ENCODE data around the gene HOXC10. TPM values are rescaled to one million over a fixed set of nuclear protein-coding genes. Genes with fewer than 3 reads are reported as not detected.

Gene HOXC10
- total and polyA plus RNA-seq, 5 donors: not detected

GRCh38 chr12:54024127-54024526 is 39.2 kb downstream of the HOXC10 start:
- Histone ChIP-seq H3K4me3 (ENCODE audit: low read length) (no peak overlapping the region), H3K27me3 (ENCODE audit: control insufficient read depth, insufficient read depth) (no peaks in the 10 kb centered on the region), H3K9me3 (ENCODE audit: control insufficient read depth, low read length) (no peaks in the 10 kb centered on the region), H3K4me1 (ENCODE audit: control insufficient read depth, insufficient read depth, low read length) (peaks cover 1% of the 10 kb centered on the region), H3K27ac (ENCODE audit: low read length) (no peak overlapping the region)
- WGBS: 31% methylated on average over 17 of the region's 17 CpGs
- ATAC-seq: no peak
- intact Hi-C loops (cut with DNase I): no loop called here
- DNase-seq: no peak

- Histone ChIP-seq H3K4me1 (ENCODE audit: control insufficient read depth, insufficient read depth, low read length) (peaks cover 1% of the 10 kb centered on the region), H3K9me3 (ENCODE audit: control insufficient read depth, low read length) (no peaks in the 10 kb centered on the region), H3K4me3 (ENCODE audit: low read length) (no peak overlapping the region), H3K27ac (ENCODE audit: low read length) (no peak overlapping the region), H3K27me3 (ENCODE audit: control insufficient read depth, insufficient read depth) (no peaks in the 10 kb centered on the region)
- intact Hi-C loops (cut with DNase I): no loop called here
- ATAC-seq: no peak
- DNase-seq: no peak
- 36% methylated on average over 5 of the region's 5 CpGs for WGBS
Measured at GRCh38 chr12:54024581-54025305, 39.8 kb downstream of the HOXC10 start.

GRCh38 chr12:54025499-54026405 is 40.8 kb downstream of the HOXC10 start:
- DNase-seq (no peak), ATAC-seq (no peak)
- intact Hi-C loops (cut with DNase I): no loop called here
- Histone ChIP-seq H3K4me3 (ENCODE audit: low read length) (no peak overlapping the region), H3K27ac (ENCODE audit: low read length) (no peak overlapping the region), H3K27me3 (ENCODE audit: control insufficient read depth, insufficient read depth) (no peaks in the 10 kb centered on the region), H3K9me3 (ENCODE audit: control insufficient read depth, low read length) (no peaks in the 10 kb centered on the region), H3K4me1 (ENCODE audit: control insufficient read depth, insufficient read depth, low read length) (peaks cover 1% of the 10 kb centered on the region)
- 21% methylated on average over 7 of the region's 7 CpGs for WGBS

- no peak for DNase-seq
- H3K27me3 ChIP-seq (ENCODE audit: control insufficient read depth, insufficient read depth): no peaks in the 10 kb centered on the region
- WGBS: 16% methylated on average over 22 of the region's 22 CpGs
- H3K27ac ChIP-seq (ENCODE audit: low read length): no peak overlapping the region
- no peak for ATAC-seq
- no peaks in the 10 kb centered on the region for H3K9me3 ChIP-seq (ENCODE audit: control insufficient read depth, low read length)
- H3K4me3 ChIP-seq (ENCODE audit: low read length): no peak overlapping the region
- peaks cover 1% of the 10 kb centered on the region for H3K4me1 ChIP-seq (ENCODE audit: control insufficient read depth, insufficient read depth, low read length)
- intact Hi-C loops (cut with DNase I): no loop called here
Measured at GRCh38 chr12:54026640-54027441, 41.9 kb downstream of the HOXC10 start.

GRCh38 chr12:54027442-54027786 is 42.5 kb downstream of the HOXC10 start:
- Histone ChIP-seq H3K27ac (ENCODE audit: low read length) (no peak overlapping the region), H3K9me3 (ENCODE audit: control insufficient read depth, low read length) (no peaks in the 10 kb centered on the region), H3K27me3 (ENCODE audit: control insufficient read depth, insufficient read depth) (no peaks in the 10 kb centered on the region), H3K4me3 (ENCODE audit: low read length) (no peak overlapping the region), H3K4me1 (ENCODE audit: control insufficient read depth, insufficient read depth, low read length) (peaks cover 1% of the 10 kb centered on the region)
- WGBS: 44% methylated on average over 3 of the region's 3 CpGs
- intact Hi-C loops (cut with DNase I): no loop called here
- no peak for DNase-seq
- no peak for ATAC-seq

GRCh38 chr12:54028314-54029201 is 43.6 kb downstream of the HOXC10 start, which contains the start of gene HOXC6:
Gene HOXC6 (plus strand): TSS chr12:54028440. CDS start chr12:54028522, 82 bp downstream.
- intact Hi-C loops (cut with DNase I): no loop called here
- no peak for ATAC-seq
- H3K27me3 ChIP-seq (ENCODE audit: control insufficient read depth, insufficient read depth): no peaks in the 10 kb centered on the region
- H3K4me3 ChIP-seq (ENCODE audit: low read length): peak within 1 kb of the TSS; percentile 26
- DNase-seq: no peak
- H3K27ac ChIP-seq (ENCODE audit: low read length): no peak within 1 kb of the TSS
- 6% methylated on average over 36 of the region's 36 CpGs for WGBS
- H3K4me1 ChIP-seq (ENCODE audit: control insufficient read depth, insufficient read depth, low read length): peaks cover 4% of the 10 kb centered on the region
- no peaks in the 10 kb centered on the region for H3K9me3 ChIP-seq (ENCODE audit: control insufficient read depth, low read length)

- ATAC-seq (no peak), DNase-seq (no peak)
- WGBS: 26% methylated on average over 53 of the region's 53 CpGs
- Histone ChIP-seq H3K4me3 (ENCODE audit: low read length) (peak overlapping the region; percentile 26), H3K27ac (ENCODE audit: low read length) (no peak overlapping the region), H3K27me3 (ENCODE audit: control insufficient read depth, insufficient read depth) (no peaks in the 10 kb centered on the region), H3K9me3 (ENCODE audit: control insufficient read depth, low read length) (no peaks in the 10 kb centered on the region), H3K4me1 (ENCODE audit: control insufficient read depth, insufficient read depth, low read length) (peaks cover 4% of the 10 kb centered on the region)
- intact Hi-C loops (cut with DNase I): loop anchor here in 1 of 4 donors (10.0 kb wide), 1 partner anchor 165 kb away; no protein-coding TSS in a partner anchor
Measured at GRCh38 chr12:54029529-54030441, 44.8 kb downstream of the HOXC10 start.

- ATAC-seq: no peak
- Histone ChIP-seq H3K4me3 (ENCODE audit: low read length) (no peak overlapping the region), H3K27me3 (ENCODE audit: control insufficient read depth, insufficient read depth) (no peaks in the 10 kb centered on the region), H3K4me1 (ENCODE audit: control insufficient read depth, insufficient read depth, low read length) (peaks cover 4% of the 10 kb centered on the region), H3K9me3 (ENCODE audit: control insufficient read depth, low read length) (no peaks in the 10 kb centered on the region), H3K27ac (ENCODE audit: low read length) (no peak overlapping the region)
- 42% methylated on average over 7 of the region's 7 CpGs for WGBS
- intact Hi-C loops (cut with DNase I): loop anchor here in 1 of 4 donors (10.0 kb wide), 1 partner anchor 164 kb away; no protein-coding TSS in a partner anchor
- no peak for DNase-seq
Measured at GRCh38 chr12:54030442-54030801, 45.5 kb downstream of the HOXC10 start.

GRCh38 chr12:54030889-54031471 is 46.0 kb downstream of the HOXC10 start:
- intact Hi-C loops (cut with DNase I): loop anchor here in 1 of 4 donors (10.0 kb wide), 1 partner anchor 164 kb away; no protein-coding TSS in a partner anchor
- H3K27ac ChIP-seq (ENCODE audit: low read length): no peak overlapping the region
- WGBS: 9% methylated on average over 46 of the region's 46 CpGs
- peak in 1 of 2 donors; percentile 20 for ATAC-seq
- peaks cover 4% of the 10 kb centered on the region for H3K4me1 ChIP-seq (ENCODE audit: control insufficient read depth, insufficient read depth, low read length)
- H3K4me3 ChIP-seq (ENCODE audit: low read length): peak overlapping the region; percentile 2
- H3K9me3 ChIP-seq (ENCODE audit: control insufficient read depth, low read length): no peaks in the 10 kb centered on the region
- H3K27me3 ChIP-seq (ENCODE audit: control insufficient read depth, insufficient read depth): no peaks in the 10 kb centered on the region
- DNase-seq: peak in 1 of 3 donors; percentile 72
